GM12892 (cell line): ENCODE results near the gene PIK3C2G.

Experiments used
- DNase-seq: peaks from one replicate; pipeline ENCODE4 v3.0.0; 2011; ENCODE audit not compliant: insufficient read length
- FAIRE-seq: peaks from 2 replicates; lab custom pipeline; 2011; peaks lifted over from hg19 to GRCh38; lab: Jason Lieb, UNC
- POLR2A ChIP-seq: IDR thresholded peaks from 2 replicates; pipeline ENCODE4 v1.6.1; 2011; ENCODE audit warnings: low read depth, low read length, control low read depth
- POLR2AphosphoS5 ChIP-seq: IDR thresholded peaks from 2 replicates; pipeline ENCODE4 v1.6.1; 2011; ENCODE audit warnings: low read depth, low read length, control low read depth
- TAF1 ChIP-seq: IDR thresholded peaks from 2 replicates; pipeline ENCODE4 v1.6.1; 2011; ENCODE audit warnings: low read depth, mild to moderate bottlenecking, control low read depth, low read length, borderline replicate concordance

PIK3C2G gene

DNA sequence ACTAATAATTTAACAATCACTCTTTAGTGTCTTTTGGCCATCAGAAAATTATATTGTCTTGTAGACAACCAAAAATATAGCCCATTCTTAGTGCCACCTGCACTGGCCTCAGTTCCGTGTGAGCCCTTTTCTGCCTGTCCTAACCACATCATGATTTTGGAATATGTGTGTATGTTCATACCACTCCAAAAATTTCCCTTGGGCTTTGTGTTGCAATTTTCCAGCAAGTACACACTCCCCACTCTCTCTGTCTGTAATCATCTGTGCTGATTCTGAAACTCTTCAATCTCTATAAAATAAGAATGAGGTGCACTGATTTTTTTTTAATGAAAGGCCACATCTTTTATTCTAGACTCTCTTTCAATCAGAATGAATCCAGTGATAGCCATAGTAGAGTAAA, 196.0 kb downstream of the PIK3C2G start:
- DNase-seq (no peak), FAIRE-seq (no peak)
- TF ChIP-seq POLR2A (no peak), TAF1 (no peak), POLR2AphosphoS5 (no peak)

DNA sequence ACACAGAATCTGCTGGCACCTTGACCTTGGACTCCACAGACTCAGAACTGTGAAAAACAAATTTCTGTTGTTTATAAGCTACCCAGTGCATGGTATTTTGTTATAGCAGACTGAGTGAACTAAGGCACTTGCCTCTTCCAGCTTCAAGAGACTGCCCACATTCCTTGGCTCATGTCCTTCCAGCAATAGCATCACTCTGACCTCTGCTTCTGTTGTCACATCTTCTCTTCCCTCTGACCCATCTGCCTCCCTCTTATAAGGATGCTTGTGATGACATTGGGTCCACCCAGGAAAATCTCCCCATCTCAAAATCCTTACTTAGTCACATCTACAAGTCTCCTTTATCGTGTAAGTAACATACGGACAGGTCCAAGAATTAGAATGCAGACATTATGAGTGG, 200.4 kb downstream of the PIK3C2G start:
- FAIRE-seq = no peak
- DNase-seq = no peak
- TF ChIP-seq POLR2AphosphoS5 (no peak), TAF1 (no peak), POLR2A (no peak)

DNA sequence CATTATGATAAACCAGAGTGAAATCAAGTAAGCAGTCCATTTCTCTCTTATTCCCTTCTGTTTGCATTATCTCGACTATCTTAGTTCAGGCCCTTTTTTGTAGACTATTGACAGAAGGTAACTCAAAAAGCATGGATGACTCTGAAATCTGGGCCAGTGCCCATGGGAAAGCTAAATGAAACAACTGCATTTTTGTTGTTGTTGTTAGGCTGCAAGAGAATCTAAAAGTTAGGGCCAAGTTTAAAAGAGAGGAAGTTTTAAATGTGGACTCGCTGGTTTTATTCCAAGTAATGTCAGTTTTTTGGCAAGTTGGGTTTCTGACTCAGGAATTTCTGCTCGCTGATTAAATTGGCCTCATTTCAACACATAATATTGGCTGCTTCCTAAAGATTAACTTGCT, 201.1 kb downstream of the PIK3C2G start:
- no peak for DNase-seq
- no peak for FAIRE-seq
- TF ChIP-seq POLR2A (no peak), TAF1 (no peak), POLR2AphosphoS5 (no peak)

DNA sequence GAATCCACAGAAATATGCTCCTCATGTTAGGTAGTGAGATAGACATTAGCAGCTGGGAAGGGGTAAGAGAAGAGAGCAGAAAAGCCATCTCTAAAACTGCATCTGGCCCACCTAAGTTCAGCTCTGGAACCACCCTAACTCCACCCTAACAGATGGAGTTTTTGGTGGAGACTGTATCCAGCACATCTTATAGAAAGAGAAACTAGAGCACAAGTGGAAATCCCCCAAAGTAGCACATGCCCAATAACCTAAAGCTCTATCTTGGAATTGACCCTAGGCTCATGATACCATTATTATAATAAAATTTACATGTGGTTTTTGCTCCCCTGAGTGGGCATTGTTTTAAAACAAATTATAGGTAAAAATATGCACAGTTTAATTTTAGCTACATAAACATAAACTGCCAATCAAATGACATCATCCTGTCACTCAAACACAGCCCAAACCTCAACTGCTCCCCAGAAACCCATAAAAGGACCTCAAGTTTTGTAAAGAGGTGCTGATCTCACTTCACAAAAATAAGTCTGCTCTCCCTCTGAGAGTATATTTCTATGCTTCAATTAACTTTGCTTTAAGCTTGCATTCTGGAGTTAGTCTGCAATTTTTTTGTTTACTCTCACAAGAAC, 206.4 kb downstream of the PIK3C2G start:
- no peak for FAIRE-seq
- TF ChIP-seq TAF1 (no peak), POLR2AphosphoS5 (no peak), POLR2A (no peak)
- DNase-seq = no peak

DNA sequence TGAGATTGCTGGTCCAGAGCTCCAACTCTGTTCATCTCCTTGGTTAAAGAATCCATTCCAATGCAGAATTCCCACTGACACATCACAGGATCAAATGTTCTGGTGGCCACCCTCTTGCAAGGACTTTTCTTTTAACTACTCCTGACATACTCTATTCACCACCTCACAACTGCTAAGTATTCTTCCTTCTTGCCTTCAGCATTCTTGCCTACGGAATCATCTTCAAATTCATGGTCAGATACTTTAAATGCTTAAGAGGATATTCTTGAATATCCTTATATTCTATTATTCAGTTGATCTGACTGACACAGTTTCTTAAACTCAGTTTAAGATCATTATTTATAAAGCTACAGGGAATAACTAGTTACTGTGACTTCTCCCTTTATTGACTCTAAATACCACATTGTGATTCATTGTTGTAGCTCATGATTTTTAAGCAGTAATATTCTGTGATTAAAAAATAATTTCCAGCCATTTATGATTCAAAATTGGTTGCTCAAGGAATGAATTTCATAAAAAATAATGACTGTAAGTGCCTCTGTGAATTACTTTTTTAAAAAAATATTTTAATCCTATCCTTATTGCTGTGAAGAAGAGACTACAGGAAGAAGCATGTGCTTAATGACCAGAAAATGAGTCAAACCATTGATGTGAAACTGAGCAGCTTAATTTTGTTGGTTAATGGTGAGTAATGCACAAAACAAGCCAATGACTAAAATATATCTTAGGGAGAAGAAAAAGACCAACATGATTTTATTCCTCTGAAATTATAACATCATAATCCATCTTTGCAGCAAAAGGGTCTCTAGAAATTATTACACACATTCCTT, 207.1 kb downstream of the PIK3C2G start:
- no peak for FAIRE-seq
- TF ChIP-seq POLR2A = no peak
- TF ChIP-seq TAF1 = no peak
- no peak for TF ChIP-seq POLR2AphosphoS5
- DNase-seq = no peak

DNA sequence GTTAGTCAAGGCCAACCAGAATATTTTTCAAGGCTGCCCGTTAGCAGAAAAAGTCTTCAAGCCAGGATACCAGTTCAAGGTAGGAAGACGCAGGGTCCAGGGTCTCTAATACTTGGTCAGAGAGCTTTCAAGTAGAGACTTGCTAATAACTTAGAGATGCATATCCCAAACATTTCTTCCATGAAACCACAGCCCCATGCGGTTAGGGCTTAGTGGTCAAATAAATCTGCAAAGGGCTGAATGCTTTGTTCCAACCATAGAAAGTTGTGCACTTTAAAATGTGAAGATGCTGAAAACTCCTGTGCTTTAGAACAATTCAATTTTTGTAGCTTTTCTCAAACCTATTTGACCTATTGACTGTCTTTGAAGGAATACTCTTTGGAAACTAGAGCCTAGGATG, 208.9 kb downstream of the PIK3C2G start:
- DNase-seq (no peak), FAIRE-seq (no peak)
- TF ChIP-seq TAF1 (no peak), POLR2A (no peak), POLR2AphosphoS5 (no peak)

DNA sequence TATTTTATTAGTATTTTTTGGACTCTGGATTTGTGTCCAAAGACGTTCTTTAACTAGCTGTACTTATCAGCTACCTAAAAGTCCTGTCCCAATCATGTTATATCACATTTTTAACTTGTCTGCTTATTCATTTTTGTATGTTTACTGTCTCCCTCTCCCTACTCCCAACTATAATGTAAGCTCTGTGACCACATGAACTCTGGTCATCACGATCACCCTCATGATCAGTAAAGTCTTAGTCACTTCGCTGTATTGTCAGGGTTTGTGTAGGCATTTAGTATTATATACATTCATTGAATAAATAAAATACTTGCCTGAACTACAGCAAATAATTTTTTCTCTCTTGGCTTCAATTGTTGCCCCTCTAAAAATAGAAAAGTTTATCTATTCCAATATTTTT, 211.0 kb downstream of the PIK3C2G start:
- DNase-seq (no peak), FAIRE-seq (no peak)
- TF ChIP-seq POLR2A (no peak), TAF1 (no peak), POLR2AphosphoS5 (no peak)

DNA sequence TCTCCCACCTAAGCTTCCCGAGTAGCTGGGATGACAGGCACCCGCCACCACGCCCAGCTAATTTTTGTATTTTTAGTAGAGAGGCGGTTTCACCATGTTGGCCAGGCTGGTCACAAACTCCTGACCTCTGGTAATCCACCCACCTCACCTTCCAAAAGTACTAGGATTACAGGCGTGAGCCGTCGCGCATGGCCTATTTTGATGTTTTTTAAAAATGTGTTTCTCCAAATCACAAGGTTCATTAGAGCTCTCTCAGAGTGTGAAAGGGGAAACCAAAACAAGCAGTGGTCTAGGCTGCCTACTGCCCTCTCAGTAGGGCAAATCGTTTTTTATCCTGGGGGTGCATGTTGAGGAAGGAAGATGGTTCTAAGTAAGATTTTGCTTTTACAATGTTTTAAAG, 211.5 kb downstream of the PIK3C2G start:
- DNase-seq (no peak), FAIRE-seq (no peak)
- TF ChIP-seq POLR2A = no peak
- TF ChIP-seq POLR2AphosphoS5 = no peak
- TF ChIP-seq TAF1 = no peak

DNA sequence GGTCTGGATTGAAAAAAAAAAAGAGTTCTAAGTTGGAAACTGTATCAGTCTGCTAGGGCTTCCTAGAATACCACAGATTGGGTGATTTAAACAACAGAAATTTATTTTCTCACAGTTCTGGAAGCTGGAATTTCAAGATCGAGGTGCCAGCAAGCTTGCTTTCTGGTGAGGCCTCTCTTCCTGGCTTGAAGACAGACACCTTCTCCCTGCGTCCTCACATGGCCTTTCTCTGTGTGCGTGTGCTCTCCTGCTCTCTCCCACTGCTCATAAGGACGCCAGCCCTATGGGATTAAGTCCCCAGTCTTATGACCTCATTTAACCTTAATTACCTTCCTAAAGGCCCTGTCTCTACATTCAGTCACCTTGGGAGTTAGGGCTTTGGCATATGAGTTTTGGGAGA, 215.5 kb downstream of the PIK3C2G start:
- no peak for DNase-seq
- no peak for TF ChIP-seq TAF1
- TF ChIP-seq POLR2AphosphoS5 = no peak
- no peak for TF ChIP-seq POLR2A
- FAIRE-seq = no peak

DNA sequence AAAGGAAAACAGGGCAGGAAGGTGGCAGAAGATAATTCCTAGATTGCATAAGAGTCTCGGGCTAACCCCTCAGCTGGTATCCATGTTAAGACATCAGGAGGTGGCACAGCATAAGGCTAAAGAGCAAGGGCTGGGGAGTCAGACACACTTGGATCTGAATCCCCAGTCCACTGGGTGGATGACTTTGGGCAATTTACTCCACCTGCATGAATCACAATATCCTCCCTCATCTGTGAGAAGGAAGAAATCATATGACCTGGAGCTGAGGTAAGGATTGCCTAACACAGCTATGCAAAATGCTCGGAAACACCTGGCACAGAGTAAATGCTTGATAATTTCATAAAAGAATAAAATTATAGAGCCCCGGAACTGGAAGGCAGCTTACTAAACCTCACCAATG, 217.9 kb downstream of the PIK3C2G start:
- DNase-seq (no peak), FAIRE-seq (no peak)
- no peak for TF ChIP-seq POLR2AphosphoS5
- TF ChIP-seq POLR2A = no peak
- TF ChIP-seq TAF1 = no peak

DNA sequence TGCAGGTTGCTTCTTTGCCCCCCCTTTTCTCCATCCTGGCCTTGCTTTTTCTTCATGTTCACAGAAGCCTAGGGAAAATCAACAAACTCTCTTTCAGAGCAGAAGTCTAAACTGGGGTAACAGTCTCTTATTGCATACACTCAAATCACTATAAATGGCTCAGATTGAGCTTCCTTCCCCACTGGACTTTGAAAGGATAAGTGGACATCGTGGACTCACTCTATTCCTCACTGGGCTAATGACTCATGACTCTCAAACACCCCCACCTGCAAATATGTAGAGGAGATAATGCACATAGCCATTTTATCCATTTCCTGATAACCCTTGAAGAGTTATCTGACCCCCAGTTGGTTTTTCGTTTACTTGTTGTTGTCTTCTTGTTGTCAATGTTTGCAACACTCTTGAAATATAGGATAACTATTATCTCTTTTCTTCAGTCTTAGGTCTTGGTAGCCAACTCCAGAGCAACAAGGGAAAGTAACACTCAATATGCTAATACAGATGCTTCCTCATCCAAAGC, 221.3 kb downstream of the PIK3C2G start:
- FAIRE-seq = no peak
- no peak for DNase-seq
- TF ChIP-seq POLR2A (no peak), TAF1 (no peak)
